Measurements from ENCODE around the gene FMNL1.

Gene FMNL1

DNA sequence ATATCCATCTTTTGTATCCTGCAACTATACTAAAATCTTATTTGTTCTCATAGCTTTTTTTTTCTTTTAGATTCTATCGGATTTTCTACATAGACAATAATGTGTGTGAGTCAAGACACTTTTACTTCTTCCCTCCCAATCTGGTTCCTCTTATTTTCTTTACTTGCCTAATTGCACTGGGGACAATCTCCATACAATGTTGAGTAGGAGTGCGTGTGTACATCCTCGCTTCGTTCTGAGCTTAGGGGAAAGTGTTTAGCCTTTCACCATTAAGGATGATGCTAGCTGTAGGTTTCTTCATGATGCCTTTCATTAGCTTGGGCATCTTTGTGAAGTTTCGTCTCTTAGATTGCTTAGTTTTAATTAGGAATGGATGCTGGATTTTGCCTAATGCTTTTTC is 37.3 kb downstream of the FMNL1 start:
- no peak for DNase-seq (ENCODE audit: low read depth)

DNA sequence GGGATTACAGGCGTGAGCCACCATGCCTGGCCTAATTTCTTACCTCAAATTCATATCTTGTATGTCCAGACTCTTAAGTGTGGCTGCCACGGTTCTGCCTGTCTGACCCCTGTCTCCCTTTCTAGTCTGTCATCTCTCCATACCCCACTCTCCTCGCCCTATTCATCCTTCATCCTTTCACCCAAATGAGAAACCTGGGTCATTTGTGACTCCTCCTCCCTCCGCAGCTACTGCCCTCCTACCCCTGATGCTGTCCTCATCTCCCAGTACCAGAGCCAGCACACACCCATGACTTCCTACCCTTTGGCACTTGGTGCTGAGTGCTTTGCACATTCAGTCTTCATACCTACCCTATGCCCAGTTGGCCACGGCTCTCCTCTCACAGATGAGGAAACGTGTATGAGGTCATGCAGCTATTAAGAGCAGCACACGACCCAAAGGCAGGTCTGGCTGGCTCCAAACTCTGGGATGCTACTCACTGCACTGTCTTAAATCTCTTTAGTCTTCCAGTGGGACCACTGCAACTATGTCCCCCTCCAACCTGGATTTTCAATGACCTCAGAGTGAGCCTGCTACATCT is 38.6 kb downstream of the FMNL1 start:
- no peak for DNase-seq (ENCODE audit: low read depth)

DNA sequence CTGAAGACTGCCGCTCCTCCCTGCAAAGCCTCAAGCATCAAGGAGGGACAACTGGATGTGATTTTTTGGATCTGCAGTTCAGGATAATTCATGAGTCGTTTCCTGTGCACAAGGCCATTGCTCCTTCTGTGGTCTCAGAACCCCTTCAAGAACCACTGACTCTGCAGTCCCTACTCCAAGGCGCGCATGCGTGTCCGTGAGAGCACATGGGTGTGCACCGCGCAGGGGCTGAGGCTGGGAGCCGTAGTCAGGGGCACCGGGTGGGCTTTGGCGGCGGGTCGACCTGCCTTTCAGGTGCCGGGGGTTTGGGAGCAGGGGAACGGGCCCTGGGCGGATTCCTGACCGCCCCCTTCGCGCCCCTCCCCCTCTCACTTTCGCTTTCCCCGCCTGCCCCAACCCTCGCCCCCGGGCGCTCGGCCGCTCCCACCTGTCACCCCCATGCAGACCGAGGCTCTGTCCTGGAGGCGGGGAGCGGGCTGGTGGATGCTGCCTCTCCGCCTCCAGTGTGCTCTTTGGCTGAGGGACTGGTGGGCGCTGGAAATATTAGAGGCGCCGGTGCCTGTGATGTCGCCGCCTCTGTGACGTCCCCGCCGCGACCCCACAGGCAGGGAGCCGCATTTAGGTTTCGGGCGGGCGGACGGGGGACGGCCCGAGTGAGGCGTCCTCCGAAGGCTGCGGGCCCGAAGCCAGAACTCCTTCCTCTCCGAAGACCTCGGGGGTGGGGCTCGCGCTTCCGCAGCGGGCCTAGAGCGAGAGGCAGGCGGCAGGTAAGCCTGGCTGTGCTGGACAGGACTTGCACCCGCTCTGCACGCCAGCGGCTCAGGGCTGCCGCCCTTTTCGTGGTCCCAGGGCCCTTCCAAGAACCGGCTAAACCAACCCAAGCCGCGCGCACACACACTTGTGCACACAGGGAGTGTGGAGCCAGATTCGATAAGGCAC is 40.2 kb downstream of the FMNL1 start, which contains the start of gene SPATA32:
SPATA32 (minus strand) TSS at position 518 of the 939 bp plus-strand sequence; CDS start at position 440, 78 bp downstream.
- no peak for DNase-seq (ENCODE audit: low read depth)

DNA sequence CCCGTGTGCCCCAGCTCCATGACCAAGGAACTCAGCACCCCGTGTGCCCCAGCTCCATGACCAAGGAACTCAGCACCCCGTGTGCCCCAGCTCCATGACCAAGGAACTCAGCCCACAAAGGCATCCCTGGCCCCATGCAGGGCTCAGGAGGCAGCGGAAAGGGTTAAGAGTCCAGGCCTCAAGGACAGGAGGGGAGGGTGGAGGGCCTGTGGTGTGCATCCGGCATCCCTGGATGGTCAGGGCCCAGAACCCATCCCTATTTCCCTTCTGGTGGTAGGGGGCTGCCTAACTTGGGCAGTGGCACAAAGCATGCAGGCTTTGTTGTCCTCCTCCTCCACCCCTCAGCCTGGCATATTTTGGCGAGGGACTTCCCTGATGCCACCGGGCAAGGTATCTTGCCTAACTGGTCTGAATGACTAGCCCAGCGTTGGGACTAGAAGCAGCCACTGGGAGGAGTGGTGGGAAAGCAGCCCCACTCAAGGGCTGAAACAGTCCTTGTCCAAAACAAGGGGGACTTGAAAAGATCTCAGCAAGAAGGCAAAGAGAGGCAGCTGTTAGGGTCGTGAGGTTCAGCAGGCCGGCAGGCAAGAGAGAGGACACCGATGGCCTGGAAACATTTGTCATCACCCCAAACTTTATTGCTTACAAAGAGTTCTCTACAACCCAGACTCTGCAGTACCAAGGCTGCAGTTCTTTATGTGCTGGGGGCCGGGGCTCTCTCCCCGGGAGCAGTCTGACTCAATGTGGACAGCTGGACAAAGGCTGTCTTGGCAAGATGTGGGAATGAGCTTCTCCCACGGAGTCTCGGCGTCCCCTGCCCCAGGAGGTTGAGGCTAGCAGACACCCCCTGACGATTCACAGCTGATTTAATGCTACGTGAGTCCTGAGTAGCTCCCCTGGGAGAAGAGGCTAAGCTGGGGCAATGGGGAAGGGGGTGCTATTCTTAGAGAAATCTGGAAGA is 41.1 kb downstream of the FMNL1 start:
- DNase-seq (ENCODE audit: low read depth): no peak

DNA sequence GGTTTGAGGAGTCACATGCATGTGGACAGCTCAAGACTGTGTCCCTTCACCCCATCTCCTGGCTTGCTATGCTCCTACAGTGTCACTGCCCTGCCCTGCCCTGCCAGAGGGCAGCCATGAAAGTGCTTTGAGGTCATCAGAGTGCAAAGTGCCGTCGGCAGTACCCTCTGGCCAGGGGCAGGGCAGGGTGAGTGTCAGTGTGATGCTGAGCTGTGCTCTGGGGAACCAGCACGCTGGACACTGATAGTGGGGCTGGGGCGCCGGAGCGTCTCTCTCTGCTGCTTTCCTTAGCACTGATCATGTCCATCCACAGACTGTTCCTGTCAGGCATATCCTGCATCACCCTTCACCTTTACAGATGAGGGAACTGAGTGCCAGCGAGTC is 41.8 kb downstream of the FMNL1 start:
- DNase-seq (ENCODE audit: low read depth): no peak

DNA sequence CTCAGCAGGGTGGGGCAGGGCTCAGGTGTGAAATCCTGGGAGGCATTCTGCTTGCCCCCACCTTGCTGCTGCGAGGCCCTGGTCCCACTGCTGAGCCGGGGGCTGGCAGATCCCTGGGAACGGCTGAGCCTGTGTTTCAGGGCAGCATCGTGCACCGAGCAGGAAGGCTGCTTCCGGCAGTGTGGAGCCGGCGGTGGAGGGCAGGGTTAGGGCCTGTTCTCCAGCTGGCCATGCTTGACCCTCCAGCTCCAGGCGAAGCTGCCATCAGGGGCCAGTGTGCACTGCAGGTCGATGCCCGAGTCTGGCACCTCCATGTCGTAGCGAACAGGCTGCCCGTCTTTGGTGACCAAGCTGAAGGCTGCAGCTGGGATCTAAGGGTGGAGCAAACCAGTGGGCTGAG is 42.7 kb downstream of the FMNL1 start:
- no peak for DNase-seq (ENCODE audit: low read depth)

DNA sequence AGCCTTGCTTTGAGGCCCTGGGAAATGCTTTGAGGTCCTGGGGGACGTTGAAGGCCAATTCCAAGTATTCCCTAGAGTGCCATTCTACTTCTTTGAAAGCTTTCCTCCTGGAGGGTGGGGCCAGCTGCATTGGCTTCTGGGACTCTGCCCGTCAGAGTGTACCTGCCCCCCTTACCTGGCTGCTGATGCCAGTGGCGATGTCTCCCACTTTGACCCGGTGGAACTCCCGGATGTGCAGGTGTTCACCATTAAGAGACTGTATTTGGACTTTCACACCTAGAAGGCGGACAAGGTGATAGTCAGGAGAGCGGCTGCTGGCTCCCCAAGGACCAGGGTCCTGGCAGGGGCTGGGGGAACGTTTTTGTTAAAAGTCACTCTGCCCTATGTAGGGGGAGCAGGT is 43.3 kb downstream of the FMNL1 start:
- DNase-seq (ENCODE audit: low read depth): no peak

DNA sequence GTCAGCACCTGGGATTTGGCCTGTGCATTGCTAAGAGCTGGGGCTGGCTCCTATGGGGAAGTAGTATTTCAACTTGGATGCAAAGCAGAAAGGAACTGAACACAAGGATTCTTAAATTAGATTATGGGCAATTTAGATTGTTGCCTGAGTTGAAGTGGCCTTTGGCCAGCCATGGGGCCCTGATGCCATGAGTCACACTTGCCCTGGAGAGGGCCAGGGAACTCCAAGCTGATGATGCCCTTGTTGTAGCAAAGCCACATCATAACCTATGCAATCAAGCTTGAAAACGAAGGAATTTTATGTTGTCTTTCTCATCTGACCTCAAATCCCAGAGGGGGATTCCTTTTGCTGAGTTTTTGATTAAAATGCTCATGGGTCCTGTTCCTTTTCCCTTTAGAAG is 44.1 kb downstream of the FMNL1 start:
- DNase-seq (ENCODE audit: low read depth): peak; percentile 89

DNA sequence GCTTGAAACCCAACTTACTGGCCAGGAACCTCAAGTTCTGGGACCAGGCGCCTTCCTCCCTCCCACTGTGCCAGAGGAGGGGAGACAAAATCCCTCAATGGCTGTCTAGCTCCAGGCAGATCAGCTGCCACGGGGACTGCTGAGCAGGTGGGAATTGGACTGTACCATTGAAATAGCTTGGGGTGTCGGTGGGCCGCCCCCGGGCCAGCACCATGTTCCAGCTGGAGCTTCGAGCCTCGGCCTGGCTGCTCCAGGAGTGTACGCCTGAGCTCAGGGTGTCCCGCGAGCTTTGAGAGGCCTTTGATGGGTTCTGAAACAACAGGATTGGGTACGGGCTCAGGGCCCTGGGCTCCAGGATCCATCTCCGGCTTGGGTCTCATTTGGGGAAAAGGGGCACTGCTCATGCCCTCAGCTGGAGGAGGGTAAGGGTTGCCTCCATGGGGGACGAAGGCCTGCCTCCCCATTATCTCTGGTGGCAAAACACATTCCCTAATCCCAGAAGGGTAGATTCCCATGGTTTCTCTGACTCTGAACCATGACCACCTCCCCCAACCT is 44.8 kb downstream of the FMNL1 start:
- DNase-seq (ENCODE audit: low read depth): no peak

DNA sequence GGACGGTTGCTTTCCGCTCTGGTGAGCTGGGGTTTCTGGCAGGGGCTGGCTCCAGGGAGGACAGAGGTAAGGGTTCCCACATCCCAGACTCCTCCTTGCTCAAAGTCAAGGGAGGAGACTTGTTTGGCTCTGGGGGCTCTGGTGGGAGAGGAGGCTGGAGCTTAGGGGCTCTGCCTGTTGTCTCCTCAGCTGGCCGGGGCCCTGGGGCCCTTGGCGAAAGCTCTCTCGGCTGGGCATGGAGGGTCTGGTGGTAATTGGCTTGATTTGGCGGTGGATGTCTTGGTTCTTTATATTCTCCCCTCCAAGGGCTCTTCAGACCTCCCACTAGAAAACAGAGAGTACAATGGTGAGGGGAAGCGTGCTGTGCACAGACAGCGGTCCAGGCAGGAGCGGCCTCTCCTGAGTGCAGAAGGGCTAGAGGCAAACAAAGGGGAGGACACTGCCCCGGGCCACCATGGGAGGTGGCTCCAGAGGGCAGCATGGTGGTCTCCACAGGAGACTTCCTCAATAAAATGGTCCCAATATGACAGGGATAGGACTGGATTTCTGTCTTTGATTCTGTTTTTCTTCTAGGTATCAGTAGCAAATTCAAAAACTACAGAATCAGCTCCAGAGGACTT is 45.9 kb downstream of the FMNL1 start:
- no peak for DNase-seq (ENCODE audit: low read depth)

DNA sequence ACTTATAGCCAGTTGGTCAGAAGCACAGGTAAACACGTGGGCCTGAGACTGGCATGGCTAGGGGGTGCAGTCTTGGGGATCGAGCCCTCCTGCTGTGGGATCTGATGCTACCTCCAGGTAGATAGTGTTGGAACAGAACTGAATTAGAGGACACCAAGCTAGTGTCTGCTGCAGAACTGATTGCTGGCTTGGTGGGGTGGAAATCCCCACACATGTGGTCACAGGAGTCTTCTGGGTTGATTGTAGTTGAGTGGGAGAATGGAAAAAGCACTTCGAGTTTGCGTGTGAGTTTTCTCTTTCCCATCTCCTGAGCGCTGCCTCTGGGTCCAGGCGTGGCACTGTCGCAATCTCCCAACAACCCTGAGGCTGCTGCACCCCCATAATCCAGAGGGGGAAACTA is 48.2 kb downstream of the FMNL1 start:
- DNase-seq (ENCODE audit: low read depth): no peak

DNA sequence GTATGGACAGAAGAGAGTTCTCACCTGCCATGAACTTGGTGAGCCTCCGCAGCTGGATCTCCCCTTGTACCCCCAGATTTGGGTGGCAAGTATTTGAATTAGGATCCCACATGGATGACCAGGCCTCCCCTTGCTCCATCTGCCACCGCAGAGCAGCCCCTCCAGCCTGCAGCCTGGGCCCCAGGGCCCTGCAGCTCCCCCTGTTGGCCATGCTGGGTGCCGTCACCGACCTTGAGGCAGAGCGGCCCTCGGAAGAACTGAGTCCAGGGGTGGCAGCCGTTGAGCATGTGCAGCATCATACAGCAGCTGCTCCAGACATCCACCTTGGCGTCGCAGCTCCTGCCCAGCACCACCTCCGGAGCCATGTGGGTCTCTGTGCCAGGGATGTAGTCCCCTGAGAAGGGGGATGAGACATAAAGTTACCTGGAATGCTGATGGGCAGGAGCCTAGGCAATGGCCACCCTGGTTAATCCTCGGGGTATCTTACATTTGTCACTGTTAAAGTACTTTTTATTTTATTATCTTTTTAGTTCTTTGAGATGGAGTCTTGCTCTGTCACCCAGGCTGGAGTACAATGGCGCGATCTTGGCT is 49.2 kb downstream of the FMNL1 start:
- no peak for DNase-seq (ENCODE audit: low read depth)

DNA sequence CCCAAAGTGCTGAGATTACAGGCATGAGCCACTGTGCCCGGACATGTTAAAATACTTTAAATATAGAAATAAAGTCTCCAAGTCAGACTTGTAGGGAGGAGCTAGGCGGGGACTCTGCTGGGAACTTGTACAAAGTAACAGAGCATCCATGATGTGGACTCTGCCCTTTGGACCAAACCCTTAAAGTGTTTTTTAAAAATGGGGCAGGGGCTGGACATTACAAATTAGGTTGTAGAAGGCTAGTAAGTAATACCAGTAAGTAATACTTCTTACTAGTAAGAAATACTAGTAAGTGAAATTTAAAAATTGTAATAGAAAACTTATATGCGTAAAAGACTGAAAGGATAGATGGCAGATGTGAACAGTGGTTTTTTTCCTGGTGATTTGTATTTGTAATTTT is 49.9 kb downstream of the FMNL1 start:
- DNase-seq (ENCODE audit: low read depth): no peak

DNA sequence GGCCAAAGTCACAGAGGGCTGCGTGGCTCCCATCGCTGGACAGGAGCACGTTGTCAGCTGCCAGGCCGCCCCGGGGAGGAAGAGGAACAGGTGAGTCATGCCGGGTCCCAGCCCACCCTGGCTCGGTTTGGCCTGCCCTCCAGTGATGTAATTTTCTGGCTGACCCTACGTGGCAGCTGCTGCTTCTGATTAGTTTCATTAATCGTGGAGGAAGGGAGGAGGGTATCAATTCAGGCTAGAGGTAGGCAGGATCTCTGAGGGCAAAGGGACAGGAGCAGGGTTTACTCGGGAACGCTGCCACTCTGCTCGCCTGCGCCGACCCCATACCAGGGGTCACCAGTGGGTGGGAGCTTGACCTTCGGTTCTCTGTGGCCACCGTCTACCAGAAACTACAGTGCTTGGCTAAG is 51.9 kb downstream of the FMNL1 start:
- DNase-seq (ENCODE audit: low read depth): no peak

DNA sequence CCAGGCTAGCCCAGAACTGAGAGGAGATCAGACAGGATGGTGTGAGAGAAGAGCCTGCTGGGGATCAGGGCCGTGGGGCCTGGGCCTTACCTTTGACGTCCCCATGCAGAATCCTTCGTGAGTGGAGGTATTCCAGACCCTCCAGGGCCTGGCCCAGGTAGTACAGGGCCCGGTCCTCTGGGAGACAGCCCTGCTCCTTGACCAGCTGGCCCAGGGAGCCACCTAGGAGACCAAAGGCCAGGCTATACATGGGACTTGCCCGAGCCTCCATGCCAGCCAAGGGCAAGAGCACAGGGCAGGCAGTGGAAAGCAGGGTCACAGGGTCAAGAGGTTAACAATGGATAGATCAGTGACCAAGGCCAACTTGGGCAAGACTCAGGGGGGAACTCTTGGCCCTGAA is 52.3 kb downstream of the FMNL1 start:
- DNase-seq (ENCODE audit: low read depth): no peak

DNA sequence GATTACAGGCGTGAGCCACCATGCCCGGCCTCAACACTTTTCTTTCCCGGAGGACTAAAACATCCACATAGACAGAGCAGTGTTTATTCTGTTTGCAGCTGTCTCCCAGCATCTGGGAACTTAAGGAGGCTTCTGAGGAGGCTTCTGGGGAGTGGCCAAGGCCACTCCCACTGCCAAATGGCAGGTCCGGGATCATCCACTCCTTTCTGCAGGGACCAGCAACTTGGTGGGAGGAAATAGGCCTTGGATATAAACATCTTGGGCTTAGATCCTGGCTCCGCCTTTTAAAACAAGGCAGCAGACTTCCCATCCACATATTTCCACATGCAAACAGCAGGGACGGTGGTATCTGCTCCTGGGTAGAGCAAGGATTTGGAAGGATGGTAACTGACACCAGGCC is 54.3 kb downstream of the FMNL1 start:
- no peak for DNase-seq (ENCODE audit: low read depth)

DNA sequence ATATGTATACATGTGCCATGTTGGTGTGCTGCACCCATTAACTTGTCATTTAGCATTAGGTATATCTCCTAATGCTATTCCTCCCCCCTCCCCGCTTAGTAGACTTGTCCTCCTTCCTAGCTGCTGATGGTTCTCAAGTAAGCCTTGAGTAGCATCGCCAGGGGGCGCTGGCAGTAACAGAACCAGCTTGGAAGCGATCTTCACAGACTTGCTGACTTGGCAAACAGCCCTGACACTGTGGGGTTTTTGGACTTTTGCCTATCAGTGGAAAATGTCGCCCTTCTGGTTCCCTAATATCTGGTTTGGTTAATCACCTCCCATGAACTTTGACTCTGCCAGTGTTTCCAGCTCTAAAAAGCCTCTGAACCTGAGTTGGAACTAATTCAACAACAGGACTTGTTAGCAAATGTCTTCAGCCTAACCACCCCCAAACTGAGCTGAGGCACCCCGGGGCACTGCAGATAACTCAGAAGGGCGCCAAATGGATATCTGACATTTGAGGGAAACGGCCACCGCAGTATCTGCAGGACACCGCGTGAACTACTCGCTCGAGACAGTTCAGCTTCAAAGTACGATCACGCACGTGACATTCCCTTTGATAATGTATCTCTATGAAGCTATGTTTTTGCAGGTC is 55.6 kb downstream of the FMNL1 start:
- no peak for DNase-seq (ENCODE audit: low read depth)

DNA sequence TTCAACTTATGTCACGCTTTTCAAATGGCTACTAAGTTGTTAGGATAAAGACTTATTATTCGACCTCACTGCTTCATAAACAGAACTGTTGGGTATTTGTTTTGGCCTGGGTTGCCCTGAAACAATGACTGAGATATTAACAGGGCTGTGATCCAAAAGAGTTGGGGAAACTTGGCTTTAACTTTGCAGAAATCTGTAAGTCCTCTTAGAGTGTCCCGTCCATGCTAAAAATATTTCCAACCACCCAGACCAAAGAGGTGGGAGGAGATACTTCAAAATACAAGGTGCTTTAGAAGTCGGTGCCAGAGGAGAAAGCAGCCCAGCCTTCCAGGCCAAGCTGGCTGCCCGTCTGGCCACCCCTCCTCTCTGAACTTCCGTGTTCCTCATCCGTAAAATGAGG is 56.3 kb downstream of the FMNL1 start:
- DNase-seq (ENCODE audit: low read depth): no peak

DNA sequence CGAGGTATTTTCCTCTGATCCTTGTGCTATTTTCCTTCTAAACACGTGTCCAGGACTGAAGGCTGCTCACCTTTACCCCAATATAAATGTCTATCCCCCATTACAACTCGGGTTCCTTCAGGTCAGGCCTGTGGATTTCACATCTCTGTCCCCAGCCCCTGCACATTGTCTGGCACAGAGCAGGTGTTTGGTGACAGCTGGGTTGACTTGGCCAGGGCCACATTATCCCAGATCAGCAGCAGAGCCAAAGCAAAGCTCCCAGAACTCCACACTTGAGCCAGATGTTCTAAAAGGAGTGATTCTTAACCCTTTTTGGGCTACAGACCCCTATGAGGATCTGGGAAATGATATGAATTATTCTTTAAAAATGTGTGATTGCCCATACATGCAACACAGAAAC is 58.2 kb downstream of the FMNL1 start:
- DNase-seq (ENCODE audit: low read depth): no peak

DNA sequence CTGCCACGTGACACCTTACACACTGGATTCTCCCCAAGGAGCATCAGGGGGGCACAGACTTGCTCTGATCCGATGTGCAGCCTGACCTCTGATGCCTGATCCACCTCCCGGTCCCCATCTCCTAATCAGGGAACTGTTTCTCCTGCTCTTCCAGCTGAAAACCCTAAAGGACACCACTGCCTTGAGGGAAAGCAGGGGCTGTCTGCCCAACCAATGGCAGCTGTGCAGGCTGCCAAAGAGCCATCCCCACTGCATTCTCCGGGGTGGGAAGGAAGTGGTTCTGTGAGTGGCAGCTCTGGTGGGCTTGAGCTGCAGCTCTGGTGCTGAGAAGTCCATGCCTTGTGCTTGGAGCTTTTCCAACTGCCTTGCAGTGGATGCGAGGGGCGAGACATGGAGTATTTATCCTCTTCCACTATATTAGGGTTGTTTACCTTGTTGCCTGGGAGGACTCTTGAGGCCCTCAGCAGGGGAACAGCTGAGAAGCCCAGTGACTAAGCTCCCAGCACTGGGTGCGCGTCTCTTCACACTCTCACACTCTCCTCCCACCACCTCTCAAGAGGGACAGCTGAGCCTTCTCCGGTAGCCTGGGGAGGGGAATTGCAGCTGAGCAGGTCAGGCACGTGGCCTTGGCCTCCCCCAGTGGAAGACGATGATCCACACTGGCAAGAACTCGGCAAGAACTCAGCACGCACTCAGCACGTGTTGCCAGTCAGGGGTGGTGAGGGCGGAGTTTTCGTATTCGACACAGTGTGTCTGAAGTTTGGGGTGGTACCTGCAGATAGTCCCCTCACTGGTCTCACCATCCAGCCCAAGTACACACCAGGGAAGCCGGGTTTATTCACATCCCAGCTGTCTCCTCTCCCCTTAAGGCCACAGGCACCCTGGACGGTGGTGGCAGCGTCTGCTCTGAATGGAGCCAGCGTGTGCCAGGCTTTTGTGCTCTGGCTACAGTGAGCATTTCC is 61.3 kb downstream of the FMNL1 start:
- DNase-seq (ENCODE audit: low read depth): no peak
